SK-N-SH treated with all-trans-retinoic acid at 6 μM for 48 hours (cell line): ENCODE data around the gene RHNO1.

Experiments
- ATAC-seq: fragments of 200-7000 bp; cut with Tn5 transposase; 3 replicates; pipeline ENCODE4 v1.9.1; 2020; ENCODE audit warnings: mild to moderate bottlenecking, moderate library complexity
- ARNTL ChIP-seq: fragments of 450-650 bp; formaldehyde crosslinking; IDR thresholded peaks from 2 replicates; pipeline ENCODE4 v1.5.0; 2020; ENCODE audit warnings: low read depth, mild to moderate bottlenecking, moderate library complexity, borderline replicate concordance
- CSDC2 ChIP-seq: fragments of 250-450 bp; sonication (Bioruptor Pico); IDR thresholded peaks from 2 replicates; pipeline ENCODE4 v1.5.0; 2020; ENCODE audit warnings: mild to moderate bottlenecking, moderate library complexity
- GLIS3 ChIP-seq: fragments of 250-450 bp; sonication (Bioruptor Pico); IDR thresholded peaks from 2 replicates; pipeline ENCODE4 v1.5.0; 2020; ENCODE audit warnings: mild to moderate bottlenecking, moderate library complexity
- ISL1 ChIP-seq: fragments of 250-450 bp; sonication (Bioruptor Pico); IDR thresholded peaks from 2 replicates; pipeline ENCODE4 v2.1.2; 2022; ENCODE audit warnings: mild to moderate bottlenecking, moderate library complexity
- OSR1 ChIP-seq: fragments of 250-450 bp; sonication (Bioruptor Pico); IDR thresholded peaks from 2 replicates; pipeline ENCODE4 v1.8.0; 2022; ENCODE audit warnings: moderate library complexity, mild to moderate bottlenecking, inconsistent platforms
- PPARA ChIP-seq: fragments of 250-450 bp; sonication (Bioruptor Pico); IDR thresholded peaks from 2 replicates; pipeline ENCODE4 v1.5.0; 2020; ENCODE audit warnings: mild to moderate bottlenecking, borderline replicate concordance
- RARB ChIP-seq: fragments of 250-450 bp; sonication (Bioruptor Pico); IDR thresholded peaks from 2 replicates; pipeline ENCODE4 v1.8.0; 2021; ENCODE audit warnings: mild to moderate bottlenecking, moderate library complexity
- SNAI2 ChIP-seq: fragments of 250-450 bp; sonication (Bioruptor Pico); IDR thresholded peaks from 2 replicates; pipeline ENCODE4 v1.5.0; 2020; ENCODE audit warnings: mild to moderate bottlenecking, moderate library complexity
- TCF4 ChIP-seq: fragments of 250-450 bp; sonication (Bioruptor Pico); IDR thresholded peaks from 2 replicates; pipeline ENCODE4 v1.8.0; 2021; ENCODE audit warnings: mild to moderate bottlenecking, moderate library complexity, borderline replicate concordance
- TOX ChIP-seq: fragments of 250-450 bp; sonication (Bioruptor Pico); IDR thresholded peaks from 2 replicates; pipeline ENCODE4 v1.8.0; 2021; ENCODE audit warnings: mild to moderate bottlenecking, moderate library complexity, borderline replicate concordance
- ZC3H10 ChIP-seq: fragments of 250-450 bp; sonication (Bioruptor Pico); IDR thresholded peaks from 2 replicates; pipeline ENCODE4 v1.5.1; 2021; ENCODE audit warnings: mild to moderate bottlenecking, moderate library complexity
- ZFP30 ChIP-seq: fragments of 450-650 bp; formaldehyde crosslinking; IDR thresholded peaks from 2 replicates; pipeline ENCODE4 v1.5.0; 2022; ENCODE audit warnings: mild to moderate bottlenecking, moderate library complexity
- ZNF565 ChIP-seq: fragments of 450-650 bp; formaldehyde crosslinking; conservative IDR thresholded peaks from 2 replicates; pipeline ENCODE4 v1.5.0; 2020; ENCODE audit warnings: low read depth, mild to moderate bottlenecking, moderate library complexity
- ZNF70 ChIP-seq: fragments of 450-650 bp; formaldehyde crosslinking; IDR thresholded peaks from 2 replicates; pipeline ENCODE4 v1.5.0; 2020; ENCODE audit warnings: mild to moderate bottlenecking, moderate library complexity
- ZNF8 ChIP-seq: fragments of 450-650 bp; formaldehyde crosslinking; IDR thresholded peaks from 2 replicates; pipeline ENCODE4 v1.5.0; 2020; ENCODE audit warnings: mild to moderate bottlenecking, moderate library complexity
- TF ChIP-seq, protein P1 (sequence below): fragments of 250-450 bp; sonication (Bioruptor Pico); IDR thresholded peaks from 2 replicates; pipeline ENCODE4 v1.5.0; 2020; ENCODE audit warnings: mild to moderate bottlenecking, moderate library complexity
- TF ChIP-seq, protein P2 (sequence below): fragments of 250-450 bp; sonication (Bioruptor Pico); IDR thresholded peaks from 2 replicates; pipeline ENCODE4 v1.5.1; 2021; ENCODE audit warnings: mild to moderate bottlenecking, moderate library complexity

The RHNO1 gene

DNA sequence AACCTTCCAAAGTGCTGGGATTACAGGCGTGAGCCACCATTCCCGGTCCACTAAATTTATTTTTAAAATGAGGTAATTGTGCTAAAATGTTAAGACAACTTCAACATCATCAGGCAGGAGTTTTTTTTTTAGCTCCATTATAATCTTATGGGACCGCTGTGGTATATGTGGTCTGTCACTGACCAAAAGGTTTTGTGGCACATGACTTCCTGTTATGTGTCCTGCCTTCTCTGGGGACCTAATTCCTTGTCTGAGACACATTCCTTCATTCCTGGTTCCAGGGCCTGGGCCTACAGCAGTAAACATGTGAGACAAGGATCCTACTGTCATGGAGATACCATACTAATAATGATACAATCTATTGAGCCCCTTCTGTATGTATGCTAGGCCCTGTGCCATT lies 25.1 kb upstream of the RHNO1 start (continued):
- TF ChIP-seq, protein P1, sequence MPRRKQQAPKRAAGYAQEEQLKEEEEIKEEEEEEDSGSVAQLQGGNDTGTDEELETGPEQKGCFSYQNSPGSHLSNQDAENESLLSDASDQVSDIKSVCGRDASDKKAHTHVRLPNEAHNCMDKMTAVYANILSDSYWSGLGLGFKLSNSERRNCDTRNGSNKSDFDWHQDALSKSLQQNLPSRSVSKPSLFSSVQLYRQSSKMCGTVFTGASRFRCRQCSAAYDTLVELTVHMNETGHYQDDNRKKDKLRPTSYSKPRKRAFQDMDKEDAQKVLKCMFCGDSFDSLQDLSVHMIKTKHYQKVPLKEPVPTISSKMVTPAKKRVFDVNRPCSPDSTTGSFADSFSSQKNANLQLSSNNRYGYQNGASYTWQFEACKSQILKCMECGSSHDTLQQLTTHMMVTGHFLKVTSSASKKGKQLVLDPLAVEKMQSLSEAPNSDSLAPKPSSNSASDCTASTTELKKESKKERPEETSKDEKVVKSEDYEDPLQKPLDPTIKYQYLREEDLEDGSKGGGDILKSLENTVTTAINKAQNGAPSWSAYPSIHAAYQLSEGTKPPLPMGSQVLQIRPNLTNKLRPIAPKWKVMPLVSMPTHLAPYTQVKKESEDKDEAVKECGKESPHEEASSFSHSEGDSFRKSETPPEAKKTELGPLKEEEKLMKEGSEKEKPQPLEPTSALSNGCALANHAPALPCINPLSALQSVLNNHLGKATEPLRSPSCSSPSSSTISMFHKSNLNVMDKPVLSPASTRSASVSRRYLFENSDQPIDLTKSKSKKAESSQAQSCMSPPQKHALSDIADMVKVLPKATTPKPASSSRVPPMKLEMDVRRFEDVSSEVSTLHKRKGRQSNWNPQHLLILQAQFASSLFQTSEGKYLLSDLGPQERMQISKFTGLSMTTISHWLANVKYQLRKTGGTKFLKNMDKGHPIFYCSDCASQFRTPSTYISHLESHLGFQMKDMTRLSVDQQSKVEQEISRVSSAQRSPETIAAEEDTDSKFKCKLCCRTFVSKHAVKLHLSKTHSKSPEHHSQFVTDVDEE (CRISPR knock-in tag) = no peak
- TF ChIP-seq ZNF8 (CRISPR knock-in tag) (no peak), ZC3H10 (CRISPR knock-in tag) (no peak), TOX (CRISPR knock-in tag) (no peak), OSR1 (no peak), PPARA (no peak)

DNA sequence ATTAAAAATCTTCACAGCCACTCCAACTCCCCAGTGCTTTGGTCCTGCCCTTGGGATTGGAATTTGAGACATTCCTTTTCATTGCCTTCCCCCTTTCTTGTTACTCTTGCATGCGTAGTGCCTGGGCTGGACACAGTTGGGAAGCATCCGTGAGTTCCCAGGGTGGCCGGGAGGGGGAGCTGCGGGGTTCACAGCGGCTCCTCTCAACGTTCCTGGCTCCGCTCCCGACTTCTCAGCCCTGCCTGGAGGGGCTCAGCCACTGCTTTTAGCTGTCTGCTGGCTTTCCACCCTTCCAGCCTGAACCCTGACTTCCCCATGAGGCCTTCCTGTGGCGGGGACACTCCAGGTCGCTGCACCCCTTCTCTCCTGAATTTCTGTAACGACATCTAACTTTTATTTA lies 23.4 kb upstream of the RHNO1 start:
- no peak for TF ChIP-seq ZNF8 (CRISPR knock-in tag)
- TF ChIP-seq, protein P2, sequence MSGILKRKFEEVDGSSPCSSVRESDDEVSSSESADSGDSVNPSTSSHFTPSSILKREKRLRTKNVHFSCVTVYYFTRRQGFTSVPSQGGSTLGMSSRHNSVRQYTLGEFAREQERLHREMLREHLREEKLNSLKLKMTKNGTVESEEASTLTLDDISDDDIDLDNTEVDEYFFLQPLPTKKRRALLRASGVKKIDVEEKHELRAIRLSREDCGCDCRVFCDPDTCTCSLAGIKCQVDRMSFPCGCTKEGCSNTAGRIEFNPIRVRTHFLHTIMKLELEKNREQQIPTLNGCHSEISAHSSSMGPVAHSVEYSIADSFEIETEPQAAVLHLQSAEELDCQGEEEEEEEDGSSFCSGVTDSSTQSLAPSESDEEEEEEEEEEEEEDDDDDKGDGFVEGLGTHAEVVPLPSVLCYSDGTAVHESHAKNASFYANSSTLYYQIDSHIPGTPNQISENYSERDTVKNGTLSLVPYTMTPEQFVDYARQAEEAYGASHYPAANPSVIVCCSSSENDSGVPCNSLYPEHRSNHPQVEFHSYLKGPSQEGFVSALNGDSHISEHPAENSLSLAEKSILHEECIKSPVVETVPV (CRISPR knock-in tag) = no peak
- TF ChIP-seq ARNTL (CRISPR knock-in tag) = no peak
- no peak for TF ChIP-seq CSDC2
- no peak for TF ChIP-seq ZNF70 (CRISPR knock-in tag)
- peak; percentile 94 for ATAC-seq

DNA sequence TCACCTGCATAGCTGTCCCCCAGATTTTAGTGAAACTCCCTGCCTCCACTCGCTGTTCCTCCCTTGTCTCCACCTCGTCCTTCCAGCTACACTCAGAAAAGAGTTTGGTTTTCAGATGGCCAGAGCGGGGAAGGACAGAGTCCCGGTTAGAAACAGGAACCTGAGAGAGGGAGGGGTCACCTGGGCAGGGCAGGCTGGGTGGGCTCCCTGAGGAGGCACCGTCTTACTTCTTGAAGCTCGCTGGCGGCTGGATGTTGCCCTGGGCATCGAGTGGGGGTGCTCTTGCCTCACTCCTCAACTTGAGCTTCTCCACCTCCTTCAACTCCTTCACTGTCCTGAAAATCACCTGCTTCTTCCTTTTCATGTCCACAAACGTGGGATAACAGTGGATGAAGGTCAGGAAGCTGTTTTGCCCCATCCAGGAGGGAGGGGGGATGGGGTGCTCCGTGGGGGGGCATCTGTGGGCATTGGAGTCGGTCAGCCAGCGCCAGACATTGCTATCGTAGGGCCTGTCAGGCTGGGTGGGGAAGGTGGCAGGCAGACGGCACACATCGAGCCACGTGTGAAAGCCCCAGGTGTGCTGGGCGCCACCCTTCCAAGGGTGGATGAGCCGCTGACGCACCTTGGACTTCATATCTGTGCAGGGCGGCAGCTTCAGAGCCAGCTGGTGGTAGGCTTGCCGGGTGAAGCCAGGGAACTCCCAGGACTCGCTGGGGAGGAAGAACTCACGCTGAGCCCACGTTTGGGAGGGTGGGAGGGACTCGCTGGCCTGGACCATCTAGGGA lies 22.2 kb upstream of the RHNO1 start:
- no peak for ATAC-seq
- TF ChIP-seq SNAI2 (CRISPR knock-in tag) = no peak
- no peak for TF ChIP-seq TCF4 (CRISPR knock-in tag)
- TF ChIP-seq ARNTL (CRISPR knock-in tag) = no peak
- TF ChIP-seq ZC3H10 (CRISPR knock-in tag) = no peak

DNA sequence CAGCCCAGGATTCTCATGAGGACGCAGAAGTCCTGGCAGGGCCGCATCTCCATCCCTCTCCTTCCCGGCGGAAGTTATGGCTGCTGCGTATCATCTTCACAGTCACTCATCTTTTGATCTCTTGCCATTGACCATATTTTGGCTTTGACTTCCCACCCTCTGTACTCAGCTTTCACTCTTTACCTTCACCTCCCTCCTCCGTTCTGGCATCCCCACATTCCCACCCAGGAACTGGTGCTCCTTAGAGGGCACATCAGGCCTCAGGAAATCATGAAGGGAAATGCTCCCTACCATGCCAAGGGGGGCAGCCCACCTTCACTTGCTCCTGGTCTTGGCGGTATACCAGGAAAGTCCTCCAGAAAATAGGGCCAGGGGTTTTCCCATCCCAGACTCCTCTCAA lies 21.5 kb upstream of the RHNO1 start:
- no peak for TF ChIP-seq SNAI2 (CRISPR knock-in tag)
- TF ChIP-seq RARB (CRISPR knock-in tag) = no peak

DNA sequence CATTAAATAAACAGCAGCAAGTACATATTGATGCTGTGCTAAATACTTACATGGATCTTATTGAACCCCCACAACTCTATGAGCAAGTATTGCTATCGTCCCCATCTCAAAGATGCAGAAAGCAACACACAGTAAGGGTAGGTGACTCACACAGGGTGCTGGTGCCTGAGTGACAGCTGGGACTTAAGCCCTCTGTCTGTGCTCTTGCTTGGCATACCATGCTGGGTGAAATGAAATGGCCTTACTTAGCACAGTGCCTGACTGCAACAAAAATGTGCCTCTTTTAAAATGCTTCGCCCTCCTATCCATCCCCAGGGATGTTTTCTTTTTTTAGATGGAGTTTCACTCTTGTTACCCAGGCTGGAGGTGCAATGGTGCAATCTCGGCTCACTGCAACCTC lies 21.0 kb upstream of the RHNO1 start:
- peak; percentile 42; the same call in 2 of the 3 replicates for ATAC-seq

More for the DNA sequence above, 21.5 kb upstream of the RHNO1 start:
- ATAC-seq = no peak

DNA sequence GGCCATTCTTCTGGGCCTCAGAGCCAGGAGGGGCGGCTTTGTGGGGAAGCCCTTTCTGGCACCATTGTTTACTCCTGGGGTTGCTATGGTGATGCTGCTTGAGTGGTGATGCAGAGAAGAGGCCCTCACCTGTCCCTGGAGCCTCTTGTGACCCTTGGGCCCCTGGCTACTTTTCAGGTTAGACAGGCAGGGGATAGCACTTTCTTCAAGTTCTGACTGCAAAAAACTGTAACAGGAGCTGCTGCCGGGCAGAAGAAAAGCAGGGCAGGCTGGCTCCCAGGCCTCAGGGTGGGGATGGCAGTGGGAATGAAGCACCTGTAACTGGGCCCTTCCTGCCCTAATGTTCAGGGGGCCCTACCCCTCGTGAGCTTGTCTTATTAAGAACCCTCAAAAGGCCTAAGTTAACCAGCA lies 20.0 kb upstream of the RHNO1 start, which contains the start of gene TEX52:
Gene TEX52 (minus strand): TSS at position 19 of the 411 bp plus-strand sequence. CDS start 13 bp downstream, at position 6.
- TF ChIP-seq ISL1 (CRISPR knock-in tag) = no peak
- no peak for TF ChIP-seq RARB (CRISPR knock-in tag)
- TF ChIP-seq ARNTL (CRISPR knock-in tag) = no peak
- no peak for TF ChIP-seq ZNF565 (CRISPR knock-in tag)
- TF ChIP-seq TOX (CRISPR knock-in tag) = no peak
- TF ChIP-seq ZFP30 (CRISPR knock-in tag) = no peak
- TF ChIP-seq ZNF70 (CRISPR knock-in tag) = no peak
- ATAC-seq = no peak; the same call in 2 of the 3 replicates

More for the DNA sequence above, 21.0 kb upstream of the RHNO1 start:
- TF ChIP-seq GLIS3 (CRISPR knock-in tag) (no peak), ZNF8 (CRISPR knock-in tag) (peak; percentile 51; the same call in 1 of the 2 replicates), OSR1 (no peak), PPARA (no peak), RARB (CRISPR knock-in tag) (no peak)
- TF ChIP-seq, protein P1 (CRISPR knock-in tag) = no peak
